RKO (cell line): ENCODE measurements around the gene DCLK1.

Experiments
- DNase-seq: peaks from one replicate; pipeline ENCODE4 v3.0.0-alpha.2; 2016; ENCODE audit warnings: low spot score

The DCLK1 gene

GRCh38 chr13:35785576-35786303, 345.4 kb downstream of the DCLK1 start:
- DNase-seq, result no peak

GRCh38 chr13:35784286-35784951, 346.8 kb downstream of the DCLK1 start:
- DNase-seq, result no peak

- no peak for DNase-seq
These were observed 348.4 kb downstream of the DCLK1 start for GRCh38 chr13:35782793-35783192.

GRCh38 chr13:35781036-35782000, 349.9 kb downstream of the DCLK1 start:
- DNase-seq, result no peak

DNA sequence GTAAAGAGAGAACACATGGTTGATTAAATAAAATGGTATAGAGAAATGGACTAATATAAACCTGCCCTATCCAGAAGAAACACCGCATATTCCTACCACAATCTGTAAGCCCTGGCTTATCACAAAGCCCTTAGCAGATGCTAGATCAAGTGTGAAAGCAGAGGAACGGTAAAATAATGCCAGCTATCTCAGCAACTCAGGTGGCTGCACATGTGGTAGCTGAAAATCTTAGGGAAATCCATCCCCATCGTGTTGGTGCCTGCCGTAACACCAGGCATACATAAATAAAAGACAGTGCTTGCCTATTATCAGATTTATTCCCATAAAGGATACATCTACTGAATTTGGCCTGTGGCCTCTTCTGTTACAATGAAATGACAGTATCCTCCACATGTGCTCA, 350.6 kb downstream of the DCLK1 start:
- DNase-seq, result no peak

DNA sequence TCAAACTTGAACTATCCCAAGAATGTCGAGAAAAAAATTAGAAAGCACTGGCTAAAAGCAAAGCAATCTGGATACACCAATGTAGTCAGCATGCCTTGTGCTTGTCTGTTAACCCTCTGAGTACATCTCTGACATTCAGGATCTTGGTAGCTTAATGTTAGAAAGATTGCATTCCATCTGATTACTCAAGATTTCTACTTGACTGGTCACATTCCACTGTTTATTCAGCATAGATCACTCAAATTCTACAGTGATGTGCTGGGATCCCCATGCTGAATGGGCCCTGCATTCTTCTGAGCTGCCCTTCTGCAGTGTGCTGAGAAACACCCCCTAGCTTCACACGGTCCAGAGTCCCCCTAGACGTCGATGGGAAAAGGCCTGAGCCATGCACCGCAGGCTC, 359.3 kb downstream of the DCLK1 start:
- DNase-seq, result peak; percentile 18

DNA sequence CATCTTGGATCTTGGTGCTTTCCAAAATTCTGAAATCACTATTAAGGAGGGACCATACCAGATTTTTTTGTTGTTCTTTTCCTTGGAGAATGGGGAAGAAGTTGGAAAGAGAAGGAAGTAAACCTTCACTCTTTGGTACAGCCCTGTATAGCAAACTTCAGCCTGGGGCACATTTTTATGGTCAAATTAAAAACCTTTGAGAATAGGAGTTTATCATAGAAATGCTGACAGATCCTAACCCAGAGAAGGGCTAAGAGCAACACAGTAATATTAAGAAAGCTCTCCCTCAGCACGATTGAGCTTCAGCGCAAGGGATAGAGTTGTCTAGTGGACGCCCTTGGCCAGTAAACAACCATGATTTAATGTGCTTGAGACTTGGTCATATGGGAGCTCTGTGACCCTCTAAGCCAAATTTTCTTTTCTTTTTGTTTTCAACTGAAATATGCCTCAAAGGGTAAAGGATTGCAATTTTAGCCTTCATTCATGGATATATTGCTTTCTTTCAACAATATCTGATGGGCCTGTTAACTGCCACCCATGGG, 360.4 kb downstream of the DCLK1 start:
- no peak for DNase-seq

- DNase-seq, result no peak
These were observed 361.4 kb downstream of the DCLK1 start for GRCh38 chr13:35769812-35770211.

DNA sequence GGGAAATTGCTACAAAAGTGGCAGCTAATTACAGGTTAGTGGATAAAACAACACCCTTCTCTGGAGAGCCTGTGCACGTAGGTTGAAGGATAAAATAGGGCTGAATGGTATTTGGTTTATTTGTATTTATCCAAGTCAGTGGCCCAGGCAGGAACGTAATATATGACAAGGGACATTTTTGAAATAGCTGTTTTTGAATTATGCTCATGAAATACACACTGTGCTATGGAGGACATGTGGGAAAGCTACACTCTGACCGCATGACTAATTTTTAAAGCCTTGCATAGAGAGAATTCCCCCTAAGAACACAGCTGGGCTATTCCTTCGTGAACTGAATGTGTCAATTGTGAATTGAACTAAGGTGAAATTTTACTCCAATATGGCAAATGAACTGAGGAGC, 362.6 kb downstream of the DCLK1 start:
- no peak for DNase-seq

GRCh38 chr13:35768073-35768472, 363.1 kb downstream of the DCLK1 start:
- no peak for DNase-seq

- no peak for DNase-seq
These were observed 363.8 kb downstream of the DCLK1 start for GRCh38 chr13:35767256-35767976.

DNA sequence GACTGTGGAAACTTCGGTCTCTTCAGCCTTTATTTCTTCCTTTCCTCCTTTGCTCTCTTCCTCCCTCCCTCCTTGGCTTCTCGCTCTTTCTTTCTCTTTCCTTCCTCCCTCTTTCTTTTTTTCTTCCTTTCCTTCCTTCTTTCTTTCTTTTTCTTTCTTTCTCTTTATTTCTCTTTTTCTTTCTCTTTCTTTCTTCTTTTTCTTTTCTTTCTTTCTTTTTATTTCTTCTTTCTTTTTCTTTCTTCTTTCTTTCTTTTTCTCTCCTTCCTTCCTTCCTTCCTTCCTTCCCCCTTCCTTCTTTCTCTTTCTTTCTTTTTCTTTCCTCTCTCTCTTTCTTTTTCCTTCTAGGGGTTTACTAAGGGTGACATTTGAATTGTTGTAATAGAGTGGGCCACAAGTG, 364.5 kb downstream of the DCLK1 start:
- no peak for DNase-seq

DNA sequence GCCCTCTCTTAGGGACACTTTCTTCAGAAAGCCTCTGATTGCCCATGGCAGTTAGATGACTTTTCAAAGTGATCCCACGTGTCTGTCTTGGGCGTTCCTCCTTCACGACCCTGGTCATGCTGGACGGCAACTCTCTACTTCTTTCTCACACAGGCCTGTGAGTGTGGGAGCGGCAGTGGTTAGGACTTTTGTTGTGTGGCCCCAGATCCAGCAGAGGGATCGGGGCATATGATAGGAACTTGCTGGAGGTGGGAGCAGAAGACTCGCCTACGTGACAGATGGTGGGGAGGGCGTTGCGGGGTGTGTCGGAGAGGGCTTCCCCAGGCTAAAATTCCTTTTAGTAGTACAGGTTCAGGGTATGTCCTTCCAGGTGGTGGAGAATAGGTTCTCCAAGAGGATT, 365.2 kb downstream of the DCLK1 start:
- DNase-seq, result no peak

- no peak for DNase-seq
These were observed 365.8 kb downstream of the DCLK1 start for GRCh38 chr13:35765366-35765765.

DNA sequence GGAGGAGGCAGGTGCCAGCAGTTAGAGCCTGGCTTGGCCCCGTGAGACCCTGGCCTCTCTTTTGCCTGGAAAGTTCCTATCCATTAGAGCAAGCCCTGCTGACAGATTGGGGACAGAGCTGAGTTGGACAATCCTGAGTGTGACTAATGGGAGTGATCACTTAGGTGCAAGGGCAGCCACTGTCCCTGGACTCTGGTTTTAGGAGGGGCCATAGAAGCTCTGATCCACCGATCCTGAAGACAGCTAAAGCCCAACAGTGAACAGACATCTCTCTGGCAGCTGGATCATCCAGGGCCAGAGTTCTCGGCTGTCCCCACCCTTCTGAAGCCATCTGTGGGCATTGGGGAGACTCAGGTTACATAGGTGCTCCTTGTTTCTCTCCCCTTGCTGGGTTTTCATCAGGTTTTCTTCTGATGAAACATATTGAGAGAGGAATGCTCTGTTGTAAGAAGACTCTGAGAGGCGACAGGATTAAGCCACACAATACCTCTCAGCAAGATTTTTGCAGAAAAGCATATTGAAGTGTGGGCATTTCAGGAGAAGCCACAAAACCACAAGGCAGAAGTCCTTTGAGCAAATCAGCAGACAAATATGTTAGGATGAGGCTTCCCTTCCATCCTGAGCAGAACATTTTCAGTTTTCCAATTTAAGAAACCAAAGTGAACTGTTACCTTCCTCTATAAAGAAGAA, 366.7 kb downstream of the DCLK1 start:
- no peak for DNase-seq

GRCh38 chr13:35763782-35764123, 367.4 kb downstream of the DCLK1 start:
- no peak for DNase-seq

GRCh38 chr13:35763060-35763781, 368.0 kb downstream of the DCLK1 start:
- no peak for DNase-seq

- no peak for DNase-seq
These were observed 369.5 kb downstream of the DCLK1 start for GRCh38 chr13:35761440-35762252.

GRCh38 chr13:35760735-35761281, 370.4 kb downstream of the DCLK1 start:
- no peak for DNase-seq
